ENCODE results near the gene LRP1. TPM values are rescaled to one million over a fixed set of nuclear protein-coding genes. Genes with fewer than 3 reads are reported as not detected.
A peak's percentile ranks its signal among the peaks of the same experiment; 100 is the strongest.

The LRP1 gene
- total and polyA plus RNA-seq, 2 of the 13 experiments (the other 11 are each of a cell fraction or from before 2014, with no cell fraction given) = 14.7 to 30.8 TPM

GRCh38 chr12:57087691-57088353 is 40.5 kb upstream of the LRP1 start (continued):
- TF ChIP-seq HNF1A (IDR thresholded peaks at IDR 0.05; ENCODE audit: low read depth) (no peak), HNF1A (CRISPR knock-in tag; IDR thresholded peaks at IDR 0.05; ENCODE audit: borderline replicate concordance) (peak; percentile 33; the same call in 1 of the 2 replicates), CREB1 (IDR thresholded peaks at IDR 0.05) (no peak), CREB1 (CRISPR knock-in tag; IDR thresholded peaks at IDR 0.05) (peak; percentile 50; the same call in 1 of the 2 replicates), SUZ12 (IDR thresholded peaks at IDR 0.05; ENCODE audit: low read depth, low read length) (no peak), ZKSCAN8 (CRISPR knock-in tag; IDR thresholded peaks at IDR 0.05; ENCODE audit: borderline replicate concordance) (0 out of 2 replicates have a peak, but pooled peaks have one; percentile 43), ZNF709 (CRISPR knock-in tag; IDR thresholded peaks at IDR 0.05) (peak; percentile 24; the same call in 1 of the 2 replicates), PBX2 (CRISPR knock-in tag; IDR thresholded peaks at IDR 0.05) (no peak), SP140L (CRISPR knock-in tag; IDR thresholded peaks at IDR 0.05; ENCODE audit: borderline replicate concordance) (no peak), ZFP41 (CRISPR knock-in tag; IDR thresholded peaks at IDR 0.05; ENCODE audit: borderline replicate concordance) (0 out of 2 replicates have a peak, but pooled peaks have one; percentile 27), ZNF891 (CRISPR knock-in tag; IDR thresholded peaks at IDR 0.05) (peak; percentile 70; the same call in 1 of the 2 replicates), ZNF746 (CRISPR knock-in tag; IDR thresholded peaks at IDR 0.05) (0 out of 2 replicates have a peak, but pooled peaks have one; percentile 6), POLR2G (IDR thresholded peaks at IDR 0.05; ENCODE audit: low read depth, low read length) (peak; percentile 72; the same call in 1 of the 2 replicates), HMGXB4 (CRISPR knock-in tag; IDR thresholded peaks at IDR 0.05; ENCODE audit: borderline replicate concordance in 1 of 2, low read depth in 1 of 2) (peak in 1 of 2 experiments; percentile 31; a peak in 1 of 4 replicates), NR2F6 (IDR thresholded peaks at IDR 0.05) (no peak), NR2F6 (CRISPR knock-in tag; IDR thresholded peaks at IDR 0.05) (peak; percentile 22; the same call in 1 of the 2 replicates), ZNF512 (CRISPR knock-in tag; IDR thresholded peaks at IDR 0.05) (no peak), ZNF781 (CRISPR knock-in tag; IDR thresholded peaks at IDR 0.05; ENCODE audit: borderline replicate concordance, not compliant biosample characterization) (no peak)

All from HepG2 (cell line).